ENCODE results near the gene RNU5B-1. TPM values are rescaled to one million over a fixed set of nuclear protein-coding genes. Genes with fewer than 3 reads are reported as not detected.

The RNU5B-1 gene
- not detected in 2 replicates for total RNA-seq

DNA sequence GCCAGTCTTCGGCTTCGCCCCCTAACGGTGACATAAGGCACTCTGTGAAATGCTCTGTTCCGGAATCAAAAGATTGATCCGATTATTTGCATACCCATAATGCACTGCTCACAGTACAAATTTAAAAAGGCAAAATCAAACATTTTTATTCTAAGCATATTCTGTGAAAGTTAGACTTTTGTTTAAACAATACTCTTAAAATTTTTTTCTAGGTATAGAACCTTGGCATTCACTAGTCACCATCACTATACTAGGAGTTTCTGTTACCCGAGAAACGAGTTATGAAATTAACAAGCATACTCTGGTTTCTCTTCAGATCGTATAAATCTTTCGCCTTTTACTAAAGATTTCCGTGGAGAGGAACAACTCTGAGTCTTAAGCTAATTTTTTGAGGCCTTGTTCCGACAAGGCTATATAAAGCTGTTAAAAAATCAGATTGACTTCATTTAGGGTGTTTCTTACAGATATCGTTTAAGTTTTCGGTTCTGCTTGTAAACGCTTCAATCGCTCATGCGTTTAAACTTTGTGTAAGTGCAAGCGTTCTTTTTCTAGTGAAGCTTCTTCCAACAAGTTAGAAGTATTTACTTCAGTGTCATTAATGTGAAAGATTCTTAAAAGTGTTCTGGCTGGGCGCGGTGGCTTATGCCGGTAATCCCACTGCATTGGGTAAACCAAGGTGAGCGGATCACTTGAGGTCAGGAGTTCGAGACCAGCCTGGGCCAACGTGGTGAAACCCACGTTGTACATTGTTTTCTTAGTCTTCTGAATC is at the start of gene RNU5B-1:
Gene RNU5B-1 (plus strand): TSS at position 297 of the 769 bp plus-strand sequence.
- DNase-seq (ENCODE audit: extremely low read depth, low read depth, low spot score) = peak; percentile 94

DNA sequence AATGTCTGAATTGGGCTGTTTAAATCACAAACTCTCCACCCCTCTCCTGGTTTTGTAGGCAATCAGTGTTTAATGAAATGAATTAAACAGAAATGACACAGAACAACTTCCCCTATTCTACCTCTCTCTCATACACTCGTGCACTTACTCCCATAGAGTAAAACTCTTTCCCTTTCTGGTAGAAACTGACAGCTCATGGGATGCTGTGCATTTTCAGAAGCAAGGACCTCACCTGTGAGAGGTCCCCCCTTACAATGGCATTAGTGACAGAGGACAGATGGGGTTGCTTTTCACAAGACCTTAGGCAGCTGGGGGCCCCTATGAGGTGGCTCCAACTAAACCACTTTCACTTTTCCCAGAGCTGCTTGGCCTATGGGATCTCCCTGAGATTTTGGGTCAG is 49.7 kb upstream of the RNU5B-1 start:
- no peak for DNase-seq (ENCODE audit: extremely low read depth, low read depth, low spot score)

GRCh38 chr15:65255486-65256140 is 48.9 kb upstream of the RNU5B-1 start:
- DNase-seq (ENCODE audit: extremely low read depth, low read depth, low spot score) = no peak

DNA sequence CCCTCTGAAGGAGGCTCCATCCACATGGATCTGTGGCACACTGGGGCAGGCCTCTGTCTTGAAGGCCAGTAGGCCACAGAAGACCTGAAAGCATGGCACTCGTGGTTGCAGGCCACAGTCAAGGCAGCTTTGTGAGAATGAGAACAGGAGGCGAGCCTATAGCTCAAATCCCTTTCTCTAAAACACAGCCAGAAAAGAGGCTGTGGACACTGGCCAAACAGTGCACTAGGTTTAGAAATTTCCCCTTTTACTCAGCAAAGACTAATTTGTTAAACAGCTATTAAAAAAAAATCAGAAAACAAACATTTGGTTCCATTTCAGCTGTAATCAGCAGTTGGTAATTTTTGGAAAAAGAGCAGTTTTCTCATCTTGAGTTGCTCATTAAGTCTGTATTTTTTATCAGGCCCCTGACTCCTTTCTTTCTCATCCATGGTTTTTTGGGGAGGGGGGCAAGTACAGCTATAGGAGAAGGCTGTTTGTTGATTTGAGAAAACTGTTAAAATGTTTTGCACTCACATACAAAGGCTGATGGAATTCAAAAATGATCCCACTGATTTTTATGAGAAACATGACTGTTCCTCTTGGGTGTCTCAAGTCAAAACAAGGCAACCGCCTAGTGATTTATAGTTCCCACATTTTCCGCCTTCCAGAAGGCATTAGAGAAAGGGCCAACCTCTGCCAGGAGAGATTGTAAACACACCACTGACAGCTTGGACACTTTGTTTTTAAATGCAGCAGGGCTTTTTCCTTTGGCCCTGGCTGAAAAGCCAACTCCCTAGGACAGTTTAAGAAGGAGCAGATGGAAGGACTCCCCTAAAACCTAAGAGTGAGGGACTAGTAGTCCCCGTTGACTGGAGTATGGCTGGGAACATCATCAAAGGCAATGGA is 45.9 kb upstream of the RNU5B-1 start:
- no peak for DNase-seq (ENCODE audit: extremely low read depth, low read depth, low spot score)

DNA sequence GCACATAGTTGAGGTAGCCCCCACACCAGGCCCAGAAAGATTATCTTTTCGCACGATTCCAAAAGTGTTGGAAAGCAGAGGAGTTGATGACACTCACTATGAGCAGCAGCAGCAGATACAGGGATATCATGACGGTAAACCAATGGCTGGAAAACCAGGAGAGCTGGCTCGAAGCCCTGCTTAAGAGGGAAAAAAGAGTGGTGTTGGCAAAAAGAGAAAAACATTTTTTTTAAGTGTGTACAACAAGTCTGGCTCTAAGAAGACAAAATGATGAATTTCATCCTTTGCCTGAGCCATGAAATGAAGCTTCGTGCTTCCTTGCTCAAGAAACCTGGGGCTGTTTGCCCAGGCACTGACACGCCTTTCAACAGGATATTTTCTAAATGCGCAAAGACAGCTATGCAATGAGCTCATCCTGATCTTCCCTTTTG is 45.1 kb upstream of the RNU5B-1 start:
- DNase-seq (ENCODE audit: extremely low read depth, low read depth, low spot score) = no peak

DNA sequence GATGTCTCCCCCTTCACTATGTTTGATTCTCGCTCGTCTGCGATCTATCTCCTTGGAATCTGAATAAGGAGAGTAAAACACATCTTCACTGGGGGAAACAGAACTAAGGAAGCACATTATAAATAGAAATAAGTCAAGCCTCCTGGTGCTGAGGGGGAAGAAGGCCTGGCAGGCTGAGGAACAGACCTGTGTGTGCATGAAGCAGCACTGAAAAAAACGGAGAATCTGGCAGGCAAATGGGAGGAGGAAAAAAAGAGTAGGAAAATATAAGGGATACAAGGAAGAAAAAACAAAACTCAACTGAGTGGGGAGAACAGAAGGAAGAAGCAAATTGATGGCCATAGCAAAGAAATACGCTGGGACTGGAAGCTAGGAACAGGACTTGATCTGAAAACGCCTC is 43.5 kb upstream of the RNU5B-1 start:
- DNase-seq (ENCODE audit: extremely low read depth, low read depth, low spot score) = no peak

GRCh38 chr15:65263313-65263712 is 41.2 kb upstream of the RNU5B-1 start:
- DNase-seq (ENCODE audit: extremely low read depth, low read depth, low spot score) = no peak

DNA sequence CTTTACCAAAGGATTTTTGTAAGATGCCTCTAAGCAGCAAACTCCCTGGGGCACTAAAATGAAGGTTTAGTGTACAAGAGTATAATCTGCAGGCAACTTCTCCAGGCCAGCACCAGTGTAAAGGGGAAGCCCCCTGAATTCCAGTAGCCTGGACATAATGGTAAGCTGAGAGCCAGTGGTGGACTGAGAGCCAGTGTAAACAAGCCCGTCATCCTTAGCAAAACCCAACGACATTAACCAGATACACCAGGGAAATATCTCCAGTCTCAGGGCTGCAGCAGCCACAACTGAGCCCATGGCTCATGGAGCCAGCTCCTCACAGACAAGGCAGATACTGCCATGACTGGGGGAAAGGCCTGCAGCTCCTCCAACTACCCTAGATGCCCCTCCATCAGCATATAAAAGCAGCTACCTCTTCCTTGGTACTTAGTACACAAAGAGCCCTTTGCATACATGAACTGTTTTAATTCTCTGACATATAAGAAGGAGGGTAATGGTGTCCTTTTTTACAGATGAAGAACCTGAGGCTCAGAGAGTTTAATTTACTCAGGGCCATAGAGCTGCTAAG is 39.5 kb upstream of the RNU5B-1 start:
- no peak for DNase-seq (ENCODE audit: extremely low read depth, low read depth, low spot score)

DNA sequence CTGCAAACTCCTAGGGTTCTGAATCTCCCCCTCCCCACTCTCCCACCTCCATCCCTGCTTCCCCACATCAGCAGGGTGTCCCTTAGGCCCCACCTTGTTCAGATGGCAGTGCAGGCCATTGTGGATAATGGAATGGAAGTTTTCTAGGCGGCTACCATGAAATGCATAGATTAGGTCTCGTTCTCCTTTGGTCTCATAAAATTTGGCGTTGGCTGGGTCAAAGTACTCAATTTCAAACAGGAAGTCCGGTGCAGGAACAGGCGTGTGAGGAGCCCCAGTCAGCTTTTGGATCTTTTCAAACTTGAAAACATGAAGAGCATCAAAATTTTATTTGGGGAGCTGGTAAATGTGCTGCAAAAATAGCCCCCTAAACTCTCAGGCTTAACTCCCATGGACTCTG is 38.0 kb upstream of the RNU5B-1 start:
- no peak for DNase-seq (ENCODE audit: extremely low read depth, low read depth, low spot score)

GRCh38 chr15:65268411-65268810 is 36.1 kb upstream of the RNU5B-1 start:
- DNase-seq (ENCODE audit: extremely low read depth, low read depth, low spot score) = no peak

DNA sequence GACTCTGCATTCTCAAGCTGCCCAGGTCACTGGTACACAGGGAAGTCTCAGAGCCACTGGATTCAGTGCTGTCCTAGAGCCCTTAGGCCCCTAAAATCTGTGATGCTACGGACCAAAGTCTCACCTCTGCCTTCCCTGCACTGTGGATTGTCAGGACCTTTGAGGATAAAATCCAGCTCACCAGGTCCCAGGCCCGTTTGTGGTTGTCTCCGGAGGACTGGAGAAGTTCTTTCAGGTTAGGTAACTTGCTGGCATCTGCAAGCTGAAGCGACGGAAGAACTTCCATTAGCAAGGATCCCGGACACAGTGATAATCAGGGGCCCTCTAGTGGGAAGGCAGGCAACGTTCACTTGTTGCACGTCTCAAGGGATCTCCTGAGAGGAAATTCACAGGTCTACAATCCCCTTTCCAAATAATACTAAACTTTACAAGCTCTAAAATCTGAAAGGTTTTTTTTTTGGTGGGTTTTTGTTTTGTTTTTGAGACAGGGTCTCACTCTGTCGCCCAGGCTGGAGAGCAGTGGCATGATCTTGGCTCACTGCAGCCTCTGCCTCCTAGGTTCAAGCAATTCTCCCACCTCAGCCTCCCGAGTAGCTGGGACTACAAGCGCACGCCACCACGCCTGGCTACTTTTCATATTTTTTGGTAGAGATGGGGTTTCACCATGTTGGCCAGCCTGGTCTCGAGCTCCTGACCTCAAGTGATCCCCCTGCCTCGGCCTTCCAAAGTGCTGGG is 33.5 kb upstream of the RNU5B-1 start:
- DNase-seq (ENCODE audit: extremely low read depth, low read depth, low spot score) = peak; percentile 25

- no peak for DNase-seq (ENCODE audit: extremely low read depth, low read depth, low spot score)
These were observed 29.3 kb upstream of the RNU5B-1 start for GRCh38 chr15:65275104-65275727.

DNA sequence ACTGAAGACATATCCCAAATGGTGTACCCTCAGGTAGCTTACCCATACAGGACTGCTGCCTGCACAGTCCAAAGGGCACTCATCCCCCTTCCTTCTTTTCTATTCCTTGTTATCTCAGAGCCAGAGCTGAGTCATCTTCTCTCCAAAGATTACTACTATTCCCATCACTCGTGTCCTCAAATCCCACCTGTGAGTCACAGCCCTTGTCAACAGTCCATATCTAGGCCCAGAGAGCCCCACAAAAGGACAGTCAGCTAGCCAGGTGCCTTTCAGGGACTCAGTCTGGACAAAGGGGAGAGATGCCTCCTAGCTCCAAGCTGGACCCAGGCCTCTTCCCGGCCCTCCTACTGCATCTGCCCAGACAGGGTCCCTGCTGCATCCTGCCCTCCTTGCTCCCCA is 28.8 kb upstream of the RNU5B-1 start:
- DNase-seq (ENCODE audit: extremely low read depth, low read depth, low spot score) = no peak

GRCh38 chr15:65277015-65277414 is 27.5 kb upstream of the RNU5B-1 start:
- DNase-seq (ENCODE audit: extremely low read depth, low read depth, low spot score) = no peak

- no peak for DNase-seq (ENCODE audit: extremely low read depth, low read depth, low spot score)
These were observed 26.0 kb upstream of the RNU5B-1 start for GRCh38 chr15:65278480-65278879.

- no peak for DNase-seq (ENCODE audit: extremely low read depth, low read depth, low spot score)
These were observed 19.0 kb upstream of the RNU5B-1 start for GRCh38 chr15:65285291-65286068.

GRCh38 chr15:65286069-65286703 is 18.3 kb upstream of the RNU5B-1 start:
- DNase-seq (ENCODE audit: extremely low read depth, low read depth, low spot score) = no peak

GRCh38 chr15:65286704-65287519 is 17.6 kb upstream of the RNU5B-1 start, which contains the start of gene PARP16:
PARP16 (minus strand) TSS chr15:65286883; CDS start chr15:65286426, 457 bp downstream.
- no peak for DNase-seq (ENCODE audit: extremely low read depth, low read depth, low spot score)
